Left ventricle myocardium inferior (tissue), 1 donor: Measurements from ENCODE around the gene CIRBP. TPM values are rescaled to one million over a fixed set of nuclear protein-coding genes. Genes with fewer than 3 reads are reported as not detected.
A peak's percentile ranks its signal among the peaks of the same experiment; 100 is the strongest.

ENCODE experiments used
- DNase-seq: peaks from one replicate; pipeline ENCODE4 v3.0.0-alpha.2; 2020
- H3K27ac ChIP-seq: fragments of 200-600 bp; replicated peaks from 2 replicates; pipeline ENCODE4 v1.8.0; 2021
- H3K27me3 ChIP-seq: fragments of 200-600 bp; 2 replicates; pipeline ENCODE4 v1.8.0; 2021; ENCODE audit warnings: low read depth
- H3K36me3 ChIP-seq: fragments of 200-600 bp; 2 replicates; pipeline ENCODE4 v1.8.0; 2021
- H3K4me1 ChIP-seq: fragments of 200-600 bp; 2 replicates; pipeline ENCODE4 v1.8.0; 2021
- H3K4me3 ChIP-seq: fragments of 200-600 bp; 2 replicates; pipeline ENCODE4 v1.8.0; 2021; ENCODE audit warnings: mild to moderate bottlenecking, moderate library complexity
- H3K9me3 ChIP-seq: fragments of 200-600 bp; replicated peaks from 2 replicates; pipeline ENCODE4 v1.8.0; 2021
- intact Hi-C: fragments of 100-400 bp; cut with micrococcal nuclease; formaldehyde crosslinking; loops from one replicate; pipeline ENCODE4 v1.11.0; 2022
- total RNA-seq: library from RNA; stranded (reverse); fragmentation: NEBNext Ultra II Directional; extraction: Animal tissue kit (Norgen Biotek cat#: 25700); gene quantifications from one replicate; pipeline ENCODE4 v1.2.1, GENCODE V29; 2021
- TF ChIP-seq, protein P1 (sequence below): fragments of 200-600 bp; IDR thresholded peaks from 2 replicates; pipeline ENCODE4 v1.8.0; 2021; ENCODE audit warnings: antibody characterized with exemption, mild to moderate bottlenecking, borderline replicate concordance
- donor health status: DM: no; HTN: yes; CAD: no; lungs with severe emphysema.

CIRBP gene
- total RNA-seq, 1 donor from 2014 or later = 229 TPM

DNA sequence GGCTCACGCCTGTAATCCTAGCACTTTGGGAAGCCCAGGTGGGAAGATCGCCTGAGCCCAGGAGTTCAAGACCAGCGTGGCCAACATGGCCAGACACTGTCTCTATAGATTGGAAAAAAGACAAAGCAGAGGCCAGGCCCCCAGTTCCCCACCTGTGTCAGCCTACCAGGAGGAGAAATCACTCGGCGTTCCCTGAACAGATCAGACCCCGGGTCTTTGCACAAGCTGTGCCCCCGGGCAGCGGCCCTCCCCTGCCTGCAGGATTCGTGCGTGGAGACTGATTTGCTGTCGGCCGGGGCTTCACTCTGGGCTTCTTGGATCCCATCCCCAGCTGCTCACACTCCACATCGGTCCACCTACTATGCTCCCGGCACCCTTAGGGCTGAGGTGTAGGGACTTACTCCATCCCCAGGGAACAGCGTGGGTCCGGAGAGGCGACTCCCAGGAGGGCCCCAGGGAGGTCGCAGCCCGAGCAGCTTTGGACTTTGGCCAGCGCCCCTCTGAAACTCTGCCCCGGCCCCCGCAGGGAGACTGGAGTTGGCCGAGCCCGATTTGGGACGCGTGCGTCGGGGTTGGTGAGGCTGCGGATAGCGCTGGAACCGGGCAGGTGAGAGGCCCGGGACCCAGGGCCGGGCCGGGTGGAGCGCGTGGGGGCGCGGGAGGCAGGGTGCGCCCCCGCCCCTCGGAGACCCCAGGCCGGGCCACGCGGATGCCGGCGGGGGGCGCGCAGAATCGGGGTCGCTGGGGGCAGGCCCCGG is 16.0 kb downstream of the CIRBP start:
- no peak for DNase-seq
- Histone ChIP-seq H3K4me3 (no peak overlapping the region), H3K27me3 (peaks cover 71% of the 10 kb centered on the region), H3K4me1 (peaks cover 12% of the 10 kb centered on the region), H3K9me3 (no peaks in the 10 kb centered on the region), H3K36me3 (no peaks in the 10 kb centered on the region), H3K27ac (no peak overlapping the region)
- TF ChIP-seq, protein P1, sequence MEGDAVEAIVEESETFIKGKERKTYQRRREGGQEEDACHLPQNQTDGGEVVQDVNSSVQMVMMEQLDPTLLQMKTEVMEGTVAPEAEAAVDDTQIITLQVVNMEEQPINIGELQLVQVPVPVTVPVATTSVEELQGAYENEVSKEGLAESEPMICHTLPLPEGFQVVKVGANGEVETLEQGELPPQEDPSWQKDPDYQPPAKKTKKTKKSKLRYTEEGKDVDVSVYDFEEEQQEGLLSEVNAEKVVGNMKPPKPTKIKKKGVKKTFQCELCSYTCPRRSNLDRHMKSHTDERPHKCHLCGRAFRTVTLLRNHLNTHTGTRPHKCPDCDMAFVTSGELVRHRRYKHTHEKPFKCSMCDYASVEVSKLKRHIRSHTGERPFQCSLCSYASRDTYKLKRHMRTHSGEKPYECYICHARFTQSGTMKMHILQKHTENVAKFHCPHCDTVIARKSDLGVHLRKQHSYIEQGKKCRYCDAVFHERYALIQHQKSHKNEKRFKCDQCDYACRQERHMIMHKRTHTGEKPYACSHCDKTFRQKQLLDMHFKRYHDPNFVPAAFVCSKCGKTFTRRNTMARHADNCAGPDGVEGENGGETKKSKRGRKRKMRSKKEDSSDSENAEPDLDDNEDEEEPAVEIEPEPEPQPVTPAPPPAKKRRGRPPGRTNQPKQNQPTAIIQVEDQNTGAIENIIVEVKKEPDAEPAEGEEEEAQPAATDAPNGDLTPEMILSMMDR = no peak
- intact Hi-C loops = no loop called here

GRCh38 chr19:1285737-1286360 is 16.7 kb downstream of the CIRBP start, which contains the start of gene EFNA2:
Gene EFNA2, plus strand, starts transcription at chr19:1285873. Its CDS starts 296 bp downstream, at chr19:1286169.
- intact Hi-C loops = no loop called here
- H3K9me3 ChIP-seq = no peaks in the 10 kb centered on the region
- peak within 1 kb of the TSS; percentile 27 for H3K4me3 ChIP-seq
- H3K4me1 ChIP-seq = peaks cover 12% of the 10 kb centered on the region
- no peak within 1 kb of the TSS for H3K27ac ChIP-seq
- no peak for DNase-seq
- peaks cover 78% of the 10 kb centered on the region for H3K27me3 ChIP-seq
- TF ChIP-seq, protein P1 = no peak
- no peaks in the 10 kb centered on the region for H3K36me3 ChIP-seq

DNA sequence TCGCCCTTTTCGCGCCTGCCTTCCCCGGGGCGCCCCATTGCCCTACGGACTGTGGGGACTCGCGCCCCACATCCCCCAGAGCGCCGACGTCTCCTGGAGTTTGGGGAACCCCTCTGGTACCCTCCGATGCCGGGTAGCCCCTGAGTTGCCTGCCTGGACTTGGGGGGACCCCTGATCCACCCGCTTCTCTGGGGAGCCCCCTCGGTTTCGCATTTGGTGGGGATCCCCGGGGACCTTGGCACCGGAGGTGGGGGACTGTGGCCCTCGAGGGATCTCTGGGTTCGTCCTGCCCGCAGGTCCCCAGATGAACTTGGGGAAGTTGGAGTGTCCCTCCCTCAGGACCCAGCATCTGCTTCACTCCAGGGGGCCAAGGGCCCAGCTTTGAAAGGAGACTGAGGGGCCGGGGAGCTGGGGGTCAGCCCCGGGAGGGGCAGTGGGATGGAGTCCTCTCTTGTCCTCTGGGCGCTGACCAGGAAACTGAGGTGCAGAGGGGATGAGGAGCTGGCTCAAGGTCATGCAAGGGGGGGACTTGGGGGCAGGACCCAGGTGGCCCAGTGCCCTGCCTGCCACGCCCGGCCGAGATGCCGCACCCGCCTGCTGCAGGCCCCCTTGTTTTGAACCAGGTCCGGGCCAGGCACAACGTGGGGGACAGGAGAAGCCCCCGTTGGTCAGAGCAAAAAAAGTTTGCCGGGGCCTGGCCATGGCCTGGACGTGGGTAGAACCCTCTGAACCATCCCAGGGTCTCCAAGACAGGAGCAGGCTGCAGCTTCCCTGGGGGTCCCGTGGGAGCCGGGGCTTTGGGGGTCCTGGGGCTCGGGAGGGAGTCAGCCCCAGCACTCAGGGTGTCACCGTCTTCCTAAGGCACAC is 17.6 kb downstream of the CIRBP start:
- H3K36me3 ChIP-seq = no peaks in the 10 kb centered on the region
- TF ChIP-seq, protein P1 = no peak
- intact Hi-C loops = no loop called here
- peaks cover 87% of the 10 kb centered on the region for H3K27me3 ChIP-seq
- H3K27ac ChIP-seq = no peak overlapping the region
- H3K4me1 ChIP-seq = peaks cover 12% of the 10 kb centered on the region
- DNase-seq = no peak
- no peaks in the 10 kb centered on the region for H3K9me3 ChIP-seq
- H3K4me3 ChIP-seq = peak overlapping the region; percentile 27

DNA sequence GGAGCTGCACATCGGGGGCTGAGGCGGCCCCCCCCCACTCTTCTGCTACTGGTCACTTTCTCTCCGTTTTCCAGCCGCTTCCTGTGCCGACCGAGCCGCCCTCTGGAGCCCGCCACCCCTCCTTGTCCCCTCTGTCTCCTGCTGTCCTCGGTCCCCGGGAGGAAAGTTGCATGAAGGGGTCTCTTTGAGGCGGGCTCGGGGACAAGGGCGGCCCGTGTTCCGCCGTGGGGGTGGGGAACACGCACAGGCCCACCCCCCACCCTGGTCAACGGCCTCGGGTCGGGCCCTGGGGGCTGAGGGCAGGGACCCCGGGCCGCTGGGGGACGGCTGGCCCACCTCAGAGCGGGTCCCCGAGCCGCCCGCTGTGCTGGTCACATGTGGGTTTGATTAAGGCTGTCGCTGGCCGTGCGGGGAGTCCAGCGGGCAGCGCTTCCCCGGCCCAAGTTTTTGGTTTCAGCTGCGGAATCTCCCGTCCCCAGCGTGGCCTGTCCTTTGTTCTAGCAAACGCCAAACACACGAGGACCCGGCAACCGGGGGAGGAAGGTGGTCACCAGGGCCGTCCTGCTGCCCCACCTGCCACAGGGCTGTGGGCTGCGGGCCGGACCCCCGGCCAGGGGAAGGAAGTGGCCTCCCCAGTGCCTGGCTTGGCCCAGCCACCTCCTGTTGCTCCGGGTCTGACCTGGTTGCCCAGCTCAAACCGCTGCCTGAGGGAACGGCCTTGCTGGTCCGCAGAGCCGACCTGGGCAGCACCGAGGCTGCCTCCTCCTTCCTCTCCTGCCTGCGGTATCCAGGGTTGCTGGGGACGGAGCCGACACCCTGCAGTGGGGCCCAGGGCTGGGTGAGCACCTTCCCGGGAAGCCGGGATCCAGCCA is 18.5 kb downstream of the CIRBP start:
- Histone ChIP-seq H3K27me3 (peaks cover 95% of the 10 kb centered on the region), H3K36me3 (no peaks in the 10 kb centered on the region), H3K9me3 (no peaks in the 10 kb centered on the region), H3K27ac (no peak overlapping the region), H3K4me1 (peaks cover 12% of the 10 kb centered on the region), H3K4me3 (no peak overlapping the region)
- no peak for DNase-seq
- intact Hi-C loops = no loop called here
- TF ChIP-seq, protein P1 = no peak
